ENCODE results near the gene MGMT. TPM values are rescaled to one million over a fixed set of nuclear protein-coding genes. Genes with fewer than 3 reads are reported as not detected.

MGMT gene
- total and polyA plus RNA-seq, 2 experiments from 2014 or later = 19.3 to 21.9 TPM

DNA sequence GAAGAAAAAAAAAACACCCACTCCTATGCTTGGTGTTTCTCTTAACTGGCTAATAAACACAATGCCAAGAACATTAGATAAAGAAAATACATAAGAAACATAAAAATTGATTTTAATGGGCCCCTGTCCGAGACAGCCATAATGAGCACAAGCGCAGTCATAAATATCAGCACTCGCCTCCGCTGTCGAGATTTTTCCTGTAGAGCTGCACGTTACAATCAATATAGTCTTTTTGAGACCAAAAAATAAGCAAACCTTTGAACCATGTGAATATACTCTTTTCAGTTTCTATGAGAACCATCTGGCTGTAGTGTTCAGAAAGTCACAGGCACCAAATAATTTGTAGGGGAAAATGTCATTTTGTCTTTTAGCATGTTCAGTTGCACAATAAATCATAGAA, 70.1 kb downstream of the MGMT start:
- Histone ChIP-seq H3K4me1 (ENCODE audit: insufficient read depth) (peaks cover under 1% of the 10 kb centered on the region; the same call in 1 of the 2 replicates), H3K79me2 (replicated peaks; ENCODE audit: insufficient read depth) (no peaks in the 10 kb centered on the region), H3K4me3 (no peak overlapping the region), H3F3A (replicated peaks; ENCODE audit: low read depth) (no peaks in the 10 kb centered on the region), H3K4me2 (no peak overlapping the region), H3K36me3 (ENCODE audit: insufficient read depth) (no peaks in the 10 kb centered on the region), H3K27ac (ENCODE audit: low read depth) (no peak overlapping the region), H3K27me3 (ENCODE audit: insufficient read depth) (no peaks in the 10 kb centered on the region), H4K20me1 (replicated peaks; ENCODE audit: insufficient read depth) (no peaks in the 10 kb centered on the region), H2AFZ (no peak overlapping the region), H3K9me2 (ENCODE audit: insufficient read depth) (0 out of 2 replicates have a peak, but pooled peaks cover 8% of the 10 kb centered on the region)
- no peak for DNase-seq (ENCODE audit: low spot score)
- H3K36me3 Mint-ChIP-seq (ENCODE audit: low read depth) = peaks cover 8% of the 10 kb centered on the region; the same call in 1 of the 3 replicates
- no peak overlapping the region for H3K4me3 Mint-ChIP-seq
- H3K9me3 Mint-ChIP-seq = no peaks in the 10 kb centered on the region; the same call in 2 of the 3 replicates
- H3K27ac Mint-ChIP-seq = no peak overlapping the region
- H3K27me3 Mint-ChIP-seq (ENCODE audit: insufficient read depth, low read depth, poor library complexity) = peaks cover 4% of the 10 kb centered on the region
- H3K4me1 Mint-ChIP-seq = peaks cover 18% of the 10 kb centered on the region
- no peak for ATAC-seq
- TF ChIP-seq, protein P1, sequence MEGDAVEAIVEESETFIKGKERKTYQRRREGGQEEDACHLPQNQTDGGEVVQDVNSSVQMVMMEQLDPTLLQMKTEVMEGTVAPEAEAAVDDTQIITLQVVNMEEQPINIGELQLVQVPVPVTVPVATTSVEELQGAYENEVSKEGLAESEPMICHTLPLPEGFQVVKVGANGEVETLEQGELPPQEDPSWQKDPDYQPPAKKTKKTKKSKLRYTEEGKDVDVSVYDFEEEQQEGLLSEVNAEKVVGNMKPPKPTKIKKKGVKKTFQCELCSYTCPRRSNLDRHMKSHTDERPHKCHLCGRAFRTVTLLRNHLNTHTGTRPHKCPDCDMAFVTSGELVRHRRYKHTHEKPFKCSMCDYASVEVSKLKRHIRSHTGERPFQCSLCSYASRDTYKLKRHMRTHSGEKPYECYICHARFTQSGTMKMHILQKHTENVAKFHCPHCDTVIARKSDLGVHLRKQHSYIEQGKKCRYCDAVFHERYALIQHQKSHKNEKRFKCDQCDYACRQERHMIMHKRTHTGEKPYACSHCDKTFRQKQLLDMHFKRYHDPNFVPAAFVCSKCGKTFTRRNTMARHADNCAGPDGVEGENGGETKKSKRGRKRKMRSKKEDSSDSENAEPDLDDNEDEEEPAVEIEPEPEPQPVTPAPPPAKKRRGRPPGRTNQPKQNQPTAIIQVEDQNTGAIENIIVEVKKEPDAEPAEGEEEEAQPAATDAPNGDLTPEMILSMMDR (conservative IDR thresholded peaks at IDR 0.05; ENCODE audit: low read depth in 2 of 2) = no peak
- TF ChIP-seq EZH2 (IDR thresholded peaks at IDR 0.05; ENCODE audit: low read depth, unreplicated experiment) (no peak), NANOG (IDR thresholded peaks at IDR 0.05; ENCODE audit: borderline replicate concordance) (no peak), EZH2phosphoT487 (IDR thresholded peaks at IDR 0.05; ENCODE audit: unreplicated experiment) (no peak), POLR2AphosphoS5 (IDR thresholded peaks at IDR 0.05; ENCODE audit: low read depth) (no peak), ZNF114 (CRISPR knock-in tag; IDR thresholded peaks at IDR 0.05) (no peak), STAT1 (IDR thresholded peaks at IDR 0.05; ENCODE audit: unreplicated experiment) (no peak), JUNB (IDR thresholded peaks at IDR 0.05; ENCODE audit: unreplicated experiment) (no peak), CREB1 (CRISPR knock-in tag; IDR thresholded peaks at IDR 0.05; ENCODE audit: low read depth) (no peak)
- TF ChIP-seq, protein P2, sequence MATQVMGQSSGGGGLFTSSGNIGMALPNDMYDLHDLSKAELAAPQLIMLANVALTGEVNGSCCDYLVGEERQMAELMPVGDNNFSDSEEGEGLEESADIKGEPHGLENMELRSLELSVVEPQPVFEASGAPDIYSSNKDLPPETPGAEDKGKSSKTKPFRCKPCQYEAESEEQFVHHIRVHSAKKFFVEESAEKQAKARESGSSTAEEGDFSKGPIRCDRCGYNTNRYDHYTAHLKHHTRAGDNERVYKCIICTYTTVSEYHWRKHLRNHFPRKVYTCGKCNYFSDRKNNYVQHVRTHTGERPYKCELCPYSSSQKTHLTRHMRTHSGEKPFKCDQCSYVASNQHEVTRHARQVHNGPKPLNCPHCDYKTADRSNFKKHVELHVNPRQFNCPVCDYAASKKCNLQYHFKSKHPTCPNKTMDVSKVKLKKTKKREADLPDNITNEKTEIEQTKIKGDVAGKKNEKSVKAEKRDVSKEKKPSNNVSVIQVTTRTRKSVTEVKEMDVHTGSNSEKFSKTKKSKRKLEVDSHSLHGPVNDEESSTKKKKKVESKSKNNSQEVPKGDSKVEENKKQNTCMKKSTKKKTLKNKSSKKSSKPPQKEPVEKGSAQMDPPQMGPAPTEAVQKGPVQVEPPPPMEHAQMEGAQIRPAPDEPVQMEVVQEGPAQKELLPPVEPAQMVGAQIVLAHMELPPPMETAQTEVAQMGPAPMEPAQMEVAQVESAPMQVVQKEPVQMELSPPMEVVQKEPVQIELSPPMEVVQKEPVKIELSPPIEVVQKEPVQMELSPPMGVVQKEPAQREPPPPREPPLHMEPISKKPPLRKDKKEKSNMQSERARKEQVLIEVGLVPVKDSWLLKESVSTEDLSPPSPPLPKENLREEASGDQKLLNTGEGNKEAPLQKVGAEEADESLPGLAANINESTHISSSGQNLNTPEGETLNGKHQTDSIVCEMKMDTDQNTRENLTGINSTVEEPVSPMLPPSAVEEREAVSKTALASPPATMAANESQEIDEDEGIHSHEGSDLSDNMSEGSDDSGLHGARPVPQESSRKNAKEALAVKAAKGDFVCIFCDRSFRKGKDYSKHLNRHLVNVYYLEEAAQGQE (IDR thresholded peaks at IDR 0.05; ENCODE audit: unreplicated experiment) = no peak
- TF ChIP-seq, protein P3, sequence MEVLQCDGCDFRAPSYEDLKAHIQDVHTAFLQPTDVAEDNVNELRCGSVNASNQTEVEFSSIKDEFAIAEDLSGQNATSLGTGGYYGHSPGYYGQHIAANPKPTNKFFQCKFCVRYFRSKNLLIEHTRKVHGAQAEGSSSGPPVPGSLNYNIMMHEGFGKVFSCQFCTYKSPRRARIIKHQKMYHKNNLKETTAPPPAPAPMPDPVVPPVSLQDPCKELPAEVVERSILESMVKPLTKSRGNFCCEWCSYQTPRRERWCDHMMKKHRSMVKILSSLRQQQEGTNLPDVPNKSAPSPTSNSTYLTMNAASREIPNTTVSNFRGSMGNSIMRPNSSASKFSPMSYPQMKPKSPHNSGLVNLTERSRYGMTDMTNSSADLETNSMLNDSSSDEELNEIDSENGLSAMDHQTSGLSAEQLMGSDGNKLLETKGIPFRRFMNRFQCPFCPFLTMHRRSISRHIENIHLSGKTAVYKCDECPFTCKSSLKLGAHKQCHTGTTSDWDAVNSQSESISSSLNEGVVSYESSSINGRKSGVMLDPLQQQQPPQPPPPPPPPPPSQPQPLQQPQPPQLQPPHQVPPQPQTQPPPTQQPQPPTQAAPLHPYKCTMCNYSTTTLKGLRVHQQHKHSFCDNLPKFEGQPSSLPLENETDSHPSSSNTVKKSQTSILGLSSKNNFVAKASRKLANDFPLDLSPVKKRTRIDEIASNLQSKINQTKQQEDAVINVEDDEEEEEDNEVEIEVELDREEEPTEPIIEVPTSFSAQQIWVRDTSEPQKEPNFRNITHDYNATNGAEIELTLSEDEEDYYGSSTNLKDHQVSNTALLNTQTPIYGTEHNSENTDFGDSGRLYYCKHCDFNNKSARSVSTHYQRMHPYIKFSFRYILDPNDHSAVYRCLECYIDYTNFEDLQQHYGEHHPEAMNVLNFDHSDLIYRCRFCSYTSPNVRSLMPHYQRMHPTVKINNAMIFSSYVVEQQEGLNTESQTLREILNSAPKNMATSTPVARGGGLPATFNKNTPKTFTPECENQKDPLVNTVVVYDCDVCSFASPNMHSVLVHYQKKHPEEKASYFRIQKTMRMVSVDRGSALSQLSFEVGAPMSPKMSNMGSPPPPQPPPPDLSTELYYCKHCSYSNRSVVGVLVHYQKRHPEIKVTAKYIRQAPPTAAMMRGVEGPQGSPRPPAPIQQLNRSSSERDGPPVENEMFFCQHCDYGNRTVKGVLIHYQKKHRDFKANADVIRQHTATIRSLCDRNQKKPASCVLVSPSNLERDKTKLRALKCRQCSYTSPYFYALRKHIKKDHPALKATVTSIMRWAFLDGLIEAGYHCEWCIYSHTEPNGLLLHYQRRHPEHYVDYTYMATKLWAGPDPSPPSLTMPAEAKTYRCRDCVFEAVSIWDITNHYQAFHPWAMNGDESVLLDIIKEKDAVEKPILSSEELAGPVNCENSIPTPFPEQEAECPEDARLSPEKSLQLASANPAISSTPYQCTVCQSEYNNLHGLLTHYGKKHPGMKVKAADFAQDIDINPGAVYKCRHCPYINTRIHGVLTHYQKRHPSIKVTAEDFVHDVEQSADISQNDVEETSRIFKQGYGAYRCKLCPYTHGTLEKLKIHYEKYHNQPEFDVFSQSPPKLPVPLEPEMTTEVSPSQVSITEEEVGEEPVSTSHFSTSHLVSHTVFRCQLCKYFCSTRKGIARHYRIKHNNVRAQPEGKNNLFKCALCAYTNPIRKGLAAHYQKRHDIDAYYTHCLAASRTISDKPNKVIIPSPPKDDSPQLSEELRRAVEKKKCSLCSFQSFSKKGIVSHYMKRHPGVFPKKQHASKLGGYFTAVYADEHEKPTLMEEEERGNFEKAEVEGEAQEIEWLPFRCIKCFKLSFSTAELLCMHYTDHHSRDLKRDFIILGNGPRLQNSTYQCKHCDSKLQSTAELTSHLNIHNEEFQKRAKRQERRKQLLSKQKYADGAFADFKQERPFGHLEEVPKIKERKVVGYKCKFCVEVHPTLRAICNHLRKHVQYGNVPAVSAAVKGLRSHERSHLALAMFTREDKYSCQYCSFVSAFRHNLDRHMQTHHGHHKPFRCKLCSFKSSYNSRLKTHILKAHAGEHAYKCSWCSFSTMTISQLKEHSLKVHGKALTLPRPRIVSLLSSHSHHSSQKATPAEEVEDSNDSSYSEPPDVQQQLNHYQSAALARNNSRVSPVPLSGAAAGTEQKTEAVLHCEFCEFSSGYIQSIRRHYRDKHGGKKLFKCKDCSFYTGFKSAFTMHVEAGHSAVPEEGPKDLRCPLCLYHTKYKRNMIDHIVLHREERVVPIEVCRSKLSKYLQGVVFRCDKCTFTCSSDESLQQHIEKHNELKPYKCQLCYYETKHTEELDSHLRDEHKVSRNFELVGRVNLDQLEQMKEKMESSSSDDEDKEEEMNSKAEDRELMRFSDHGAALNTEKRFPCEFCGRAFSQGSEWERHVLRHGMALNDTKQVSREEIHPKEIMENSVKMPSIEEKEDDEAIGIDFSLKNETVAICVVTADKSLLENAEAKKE (CRISPR knock-in tag; IDR thresholded peaks at IDR 0.05) = no peak
- TF ChIP-seq, protein P4, sequence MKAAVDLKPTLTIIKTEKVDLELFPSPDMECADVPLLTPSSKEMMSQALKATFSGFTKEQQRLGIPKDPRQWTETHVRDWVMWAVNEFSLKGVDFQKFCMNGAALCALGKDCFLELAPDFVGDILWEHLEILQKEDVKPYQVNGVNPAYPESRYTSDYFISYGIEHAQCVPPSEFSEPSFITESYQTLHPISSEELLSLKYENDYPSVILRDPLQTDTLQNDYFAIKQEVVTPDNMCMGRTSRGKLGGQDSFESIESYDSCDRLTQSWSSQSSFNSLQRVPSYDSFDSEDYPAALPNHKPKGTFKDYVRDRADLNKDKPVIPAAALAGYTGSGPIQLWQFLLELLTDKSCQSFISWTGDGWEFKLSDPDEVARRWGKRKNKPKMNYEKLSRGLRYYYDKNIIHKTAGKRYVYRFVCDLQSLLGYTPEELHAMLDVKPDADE (IDR thresholded peaks at IDR 0.05) = no peak
